ENCODE results near the gene ENKD1.

DNA sequence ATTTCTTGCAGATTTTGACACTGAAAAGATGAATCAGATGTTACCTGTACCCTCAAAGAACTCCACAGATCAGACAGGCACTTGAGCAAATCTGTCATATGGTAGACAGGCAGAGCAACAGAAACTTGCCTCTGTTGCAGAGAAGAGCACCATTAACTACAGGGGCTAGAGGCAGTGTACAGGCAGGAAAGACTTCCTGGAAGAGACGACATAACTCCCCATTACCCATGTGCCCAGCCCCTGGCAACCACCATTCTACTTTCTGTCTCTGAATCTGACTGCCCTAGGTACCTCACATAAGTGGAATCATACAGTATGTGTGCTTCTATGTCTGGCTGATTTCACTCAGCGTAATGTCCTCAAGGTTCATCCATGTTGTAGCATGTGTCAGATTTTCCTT lies 37.1 kb upstream of the ENKD1 start:
- TF ChIP-seq, protein P1, sequence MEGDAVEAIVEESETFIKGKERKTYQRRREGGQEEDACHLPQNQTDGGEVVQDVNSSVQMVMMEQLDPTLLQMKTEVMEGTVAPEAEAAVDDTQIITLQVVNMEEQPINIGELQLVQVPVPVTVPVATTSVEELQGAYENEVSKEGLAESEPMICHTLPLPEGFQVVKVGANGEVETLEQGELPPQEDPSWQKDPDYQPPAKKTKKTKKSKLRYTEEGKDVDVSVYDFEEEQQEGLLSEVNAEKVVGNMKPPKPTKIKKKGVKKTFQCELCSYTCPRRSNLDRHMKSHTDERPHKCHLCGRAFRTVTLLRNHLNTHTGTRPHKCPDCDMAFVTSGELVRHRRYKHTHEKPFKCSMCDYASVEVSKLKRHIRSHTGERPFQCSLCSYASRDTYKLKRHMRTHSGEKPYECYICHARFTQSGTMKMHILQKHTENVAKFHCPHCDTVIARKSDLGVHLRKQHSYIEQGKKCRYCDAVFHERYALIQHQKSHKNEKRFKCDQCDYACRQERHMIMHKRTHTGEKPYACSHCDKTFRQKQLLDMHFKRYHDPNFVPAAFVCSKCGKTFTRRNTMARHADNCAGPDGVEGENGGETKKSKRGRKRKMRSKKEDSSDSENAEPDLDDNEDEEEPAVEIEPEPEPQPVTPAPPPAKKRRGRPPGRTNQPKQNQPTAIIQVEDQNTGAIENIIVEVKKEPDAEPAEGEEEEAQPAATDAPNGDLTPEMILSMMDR (IDR thresholded peaks at IDR 0.05) = no peak
- no peak for TF ChIP-seq POLR2A (IDR thresholded peaks at IDR 0.05)

All from lower leg skin (tissue), 3 donors.